ENCODE data around the gene TNFRSF1B.

- TF ChIP-seq FOXP2 (optimal IDR thresholded peaks at IDR 0.05; ENCODE audit: control extremely low read depth, extremely low read length, insufficient read depth): no peak
- no peak for TF ChIP-seq EZH2 (IDR thresholded peaks at IDR 0.05)
Measured at GRCh38 chr1:12179111-12179519, 12.3 kb downstream of the TNFRSF1B start.
